Endothelial cell (in vitro differentiated cells): ENCODE data around the gene FBLN5. TPM values are rescaled to one million over a fixed set of nuclear protein-coding genes. Genes with fewer than 3 reads are reported as not detected.

Experiments used
- DNase-seq: peaks from one replicate; pipeline ENCODE4 v3.0.0; 2021; ENCODE audit warnings: low spot score
- H3K27ac Mint-ChIP-seq: one replicate; pipeline ENCODE4 v1.8.0; 2021; ENCODE audit warnings: mixed read lengths, inconsistent platforms; ENCODE audit not compliant: unreplicated experiment
- H3K27me3 Mint-ChIP-seq: one replicate; pipeline ENCODE4 v1.8.0; 2021; ENCODE audit warnings: mild to moderate bottlenecking, moderate library complexity, mixed read lengths, inconsistent platforms; ENCODE audit not compliant: unreplicated experiment
- H3K36me3 Mint-ChIP-seq: one replicate; pipeline ENCODE4 v1.8.0; 2021; ENCODE audit warnings: mild to moderate bottlenecking, low read depth, mixed read lengths, inconsistent platforms; ENCODE audit not compliant: unreplicated experiment
- H3K4me1 Mint-ChIP-seq: one replicate; pipeline ENCODE4 v1.8.0; 2021; ENCODE audit warnings: mild to moderate bottlenecking, mixed read lengths, inconsistent platforms; ENCODE audit not compliant: unreplicated experiment
- H3K4me3 Mint-ChIP-seq: one replicate; pipeline ENCODE4 v1.8.0; 2021; ENCODE audit warnings: mild to moderate bottlenecking, mixed read lengths, inconsistent platforms; ENCODE audit not compliant: unreplicated experiment
- H3K9me3 Mint-ChIP-seq: one replicate; pipeline ENCODE4 v1.8.0; 2021; ENCODE audit warnings: mixed read lengths, inconsistent platforms; ENCODE audit not compliant: unreplicated experiment
- total RNA-seq: library from RNA; stranded (reverse); fragmentation: NEBNext Ultra II Directional; extraction: Animal tissue kit (Norgen Biotek cat#: 25700); gene quantifications from one replicate; pipeline ENCODE4 v1.2.1, GENCODE V29; 2021; ENCODE audit not compliant: unreplicated experiment
- TF ChIP-seq, protein P1 (sequence below): fragments of 200-600 bp; sonication (generic); IDR thresholded peaks from one replicate; pipeline ENCODE4 v1.5.0; 2021; ENCODE audit warnings: antibody characterized with exemption; ENCODE audit not compliant: unreplicated experiment

The FBLN5 gene
- total RNA-seq, 1 donor from 2014 or later = 0.26 TPM

DNA sequence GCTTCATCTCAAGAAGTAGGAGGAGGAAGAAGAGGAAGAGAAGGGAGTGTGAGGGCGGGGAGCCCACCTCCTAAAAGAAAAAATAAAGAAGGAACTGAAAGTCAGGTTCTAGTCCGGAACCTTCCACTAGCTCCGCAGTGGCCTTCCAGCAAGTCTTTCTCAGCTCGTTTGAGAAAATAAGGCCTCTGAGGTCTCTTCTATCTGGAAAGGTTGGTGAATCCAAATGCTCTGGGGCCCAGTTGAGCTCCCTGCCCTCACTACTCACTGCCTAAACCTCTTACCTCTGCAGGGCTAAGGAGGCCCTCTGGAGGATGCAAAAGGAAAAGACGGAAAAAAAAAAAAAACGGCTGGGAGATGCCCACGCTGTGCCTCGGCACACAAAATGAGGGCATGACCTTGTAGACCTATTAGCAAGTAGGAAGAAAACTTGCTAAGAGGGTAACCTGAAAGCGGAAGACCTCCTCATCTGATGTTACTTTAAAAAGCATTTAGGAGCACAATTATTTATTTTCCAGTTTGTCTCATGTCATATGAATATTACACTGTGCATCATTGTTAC is 35.9 kb downstream of the FBLN5 start:
- H3K27ac Mint-ChIP-seq = no peak overlapping the region
- H3K4me3 Mint-ChIP-seq = no peak overlapping the region
- TF ChIP-seq, protein P1, sequence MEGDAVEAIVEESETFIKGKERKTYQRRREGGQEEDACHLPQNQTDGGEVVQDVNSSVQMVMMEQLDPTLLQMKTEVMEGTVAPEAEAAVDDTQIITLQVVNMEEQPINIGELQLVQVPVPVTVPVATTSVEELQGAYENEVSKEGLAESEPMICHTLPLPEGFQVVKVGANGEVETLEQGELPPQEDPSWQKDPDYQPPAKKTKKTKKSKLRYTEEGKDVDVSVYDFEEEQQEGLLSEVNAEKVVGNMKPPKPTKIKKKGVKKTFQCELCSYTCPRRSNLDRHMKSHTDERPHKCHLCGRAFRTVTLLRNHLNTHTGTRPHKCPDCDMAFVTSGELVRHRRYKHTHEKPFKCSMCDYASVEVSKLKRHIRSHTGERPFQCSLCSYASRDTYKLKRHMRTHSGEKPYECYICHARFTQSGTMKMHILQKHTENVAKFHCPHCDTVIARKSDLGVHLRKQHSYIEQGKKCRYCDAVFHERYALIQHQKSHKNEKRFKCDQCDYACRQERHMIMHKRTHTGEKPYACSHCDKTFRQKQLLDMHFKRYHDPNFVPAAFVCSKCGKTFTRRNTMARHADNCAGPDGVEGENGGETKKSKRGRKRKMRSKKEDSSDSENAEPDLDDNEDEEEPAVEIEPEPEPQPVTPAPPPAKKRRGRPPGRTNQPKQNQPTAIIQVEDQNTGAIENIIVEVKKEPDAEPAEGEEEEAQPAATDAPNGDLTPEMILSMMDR = no peak
- H3K36me3 Mint-ChIP-seq = no peaks in the 10 kb centered on the region
- H3K9me3 Mint-ChIP-seq = no peaks in the 10 kb centered on the region
- DNase-seq = peak; percentile 33
- no peaks in the 10 kb centered on the region for H3K4me1 Mint-ChIP-seq
- no peaks in the 10 kb centered on the region for H3K27me3 Mint-ChIP-seq

DNA sequence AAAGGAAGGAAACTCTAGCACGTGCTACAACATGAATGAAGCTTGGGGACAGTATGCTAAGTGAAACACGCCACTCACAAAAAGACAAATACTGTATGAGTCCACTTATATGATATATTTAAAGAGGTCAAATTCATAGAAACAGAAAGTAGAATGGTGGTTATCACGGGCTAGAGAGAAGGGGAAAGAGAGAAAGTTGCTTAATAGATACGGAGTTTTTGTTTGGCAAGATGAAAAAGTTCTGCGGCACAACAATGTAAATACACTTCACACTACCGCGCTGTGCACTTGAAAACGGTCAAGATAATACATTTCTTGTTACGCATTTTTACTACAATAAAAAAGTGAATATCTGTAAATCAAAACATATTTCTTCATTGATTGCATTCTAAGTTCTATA is 37.3 kb downstream of the FBLN5 start:
- DNase-seq = no peak
- H3K9me3 Mint-ChIP-seq = no peaks in the 10 kb centered on the region
- H3K27me3 Mint-ChIP-seq = no peaks in the 10 kb centered on the region
- H3K27ac Mint-ChIP-seq = no peak overlapping the region
- H3K36me3 Mint-ChIP-seq = no peaks in the 10 kb centered on the region
- TF ChIP-seq, protein P1 = no peak
- no peaks in the 10 kb centered on the region for H3K4me1 Mint-ChIP-seq
- H3K4me3 Mint-ChIP-seq = no peak overlapping the region

DNA sequence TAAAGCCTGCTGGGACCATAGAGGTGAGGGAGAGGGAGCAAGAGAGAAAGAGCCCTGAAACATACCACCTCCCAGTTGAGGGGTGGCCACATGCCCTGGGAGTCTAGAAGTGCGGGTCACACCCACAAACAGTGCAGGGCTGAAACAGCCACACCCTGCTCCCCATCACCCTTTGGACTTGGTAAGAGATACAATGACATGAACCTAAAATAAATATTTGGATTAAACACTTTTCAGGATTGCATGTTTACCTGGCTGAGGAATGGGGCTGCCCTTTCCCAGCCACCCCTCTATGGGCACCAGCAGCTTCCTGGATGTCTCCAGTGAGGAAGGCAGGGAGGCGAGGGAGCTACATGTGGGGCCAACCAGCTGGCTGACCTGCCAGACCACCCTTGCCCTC is 41.1 kb downstream of the FBLN5 start:
- TF ChIP-seq, protein P1 = no peak
- H3K4me1 Mint-ChIP-seq = peaks cover 5% of the 10 kb centered on the region
- H3K27me3 Mint-ChIP-seq = peaks cover 5% of the 10 kb centered on the region
- no peak overlapping the region for H3K27ac Mint-ChIP-seq
- H3K9me3 Mint-ChIP-seq = no peaks in the 10 kb centered on the region
- H3K36me3 Mint-ChIP-seq = no peaks in the 10 kb centered on the region
- DNase-seq = no peak
- no peak overlapping the region for H3K4me3 Mint-ChIP-seq

DNA sequence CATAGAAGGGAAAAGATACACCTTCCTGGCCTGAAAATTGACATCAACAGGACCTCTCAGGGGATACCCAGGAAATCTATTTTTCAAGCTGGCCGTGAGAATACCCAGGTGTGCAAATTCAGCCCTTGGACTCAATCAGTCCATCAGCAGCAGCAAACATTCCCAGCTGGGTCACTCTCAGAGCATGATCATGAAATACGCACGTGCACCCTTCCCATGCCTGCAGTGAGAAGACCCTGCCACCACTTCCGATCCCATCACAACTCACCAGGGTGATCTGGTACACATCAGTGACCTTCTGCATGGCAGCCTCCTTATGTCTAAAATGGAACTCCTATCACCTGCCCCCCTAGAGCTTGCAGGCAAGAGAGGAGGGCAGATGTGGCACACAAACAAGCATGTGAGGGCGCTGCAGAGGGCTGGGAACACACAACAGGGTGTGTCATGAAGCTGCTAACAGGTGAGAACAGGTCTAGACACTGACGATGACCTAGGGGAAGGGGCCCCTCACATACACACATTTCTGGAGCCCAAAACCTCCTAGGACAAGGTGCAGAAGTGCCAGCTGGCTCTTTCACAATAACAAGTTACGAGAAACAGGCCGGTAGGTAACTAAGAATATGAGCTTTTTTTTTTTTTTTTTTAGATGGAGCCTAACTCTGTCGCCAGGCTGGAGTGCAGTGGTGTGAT is 42.4 kb downstream of the FBLN5 start:
- Mint-ChIP-seq H3K27me3 (peaks cover 5% of the 10 kb centered on the region), H3K27ac (no peak overlapping the region), H3K4me1 (peaks cover 5% of the 10 kb centered on the region), H3K4me3 (no peak overlapping the region), H3K9me3 (no peaks in the 10 kb centered on the region), H3K36me3 (no peaks in the 10 kb centered on the region)
- TF ChIP-seq, protein P1 = no peak
- DNase-seq = no peak

DNA sequence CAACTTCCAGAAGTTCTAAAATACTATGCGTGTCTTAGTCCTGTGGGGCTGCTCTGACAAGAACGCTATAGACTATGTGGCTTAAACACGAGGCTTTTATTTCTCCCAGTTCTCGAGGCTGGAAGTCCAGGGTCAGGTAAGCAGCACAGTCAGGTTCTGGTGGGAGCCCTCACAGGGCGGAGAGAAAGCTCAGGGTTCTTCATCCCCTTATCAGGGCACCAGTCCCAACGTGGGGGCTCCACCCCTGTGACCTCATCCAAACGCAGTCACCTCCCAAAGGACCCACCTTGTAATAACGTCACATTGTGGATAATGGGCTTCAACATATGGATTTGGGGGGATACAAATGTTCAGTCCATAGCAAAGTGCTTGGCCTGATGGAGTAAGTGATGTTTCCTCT is 43.0 kb downstream of the FBLN5 start:
- Mint-ChIP-seq H3K27ac (no peak overlapping the region), H3K27me3 (peaks cover 5% of the 10 kb centered on the region)

More for the DNA sequence above, 43.0 kb downstream of the FBLN5 start:
- H3K9me3 Mint-ChIP-seq = no peaks in the 10 kb centered on the region
- peaks cover 5% of the 10 kb centered on the region for H3K4me1 Mint-ChIP-seq
- H3K36me3 Mint-ChIP-seq = no peaks in the 10 kb centered on the region
- no peak overlapping the region for H3K4me3 Mint-ChIP-seq
- TF ChIP-seq, protein P1 = no peak
- no peak for DNase-seq
